ENCODE results near the gene PPOX.

GRCh38 chr1:161190962-161191521 lies 24.8 kb downstream of the PPOX start:
- no peak for TF ChIP-seq CTCF (IDR thresholded peaks at IDR 0.05; ENCODE audit: low read depth, low read length)
- TF ChIP-seq MAX (IDR thresholded peaks at IDR 0.05; ENCODE audit: low read depth, low read length): no peak

Measured in NB4 (cell line).